LNCAP (cell line): ENCODE measurements around the gene ALOX5AP.

Experiments used
- TF ChIP-seq, protein P1 (sequence below): fragments of 450-650 bp; IDR thresholded peaks from 2 replicates; pipeline ENCODE4 v1.5.1; 2017; ENCODE audit warnings: mild to moderate bottlenecking

Gene ALOX5AP

DNA sequence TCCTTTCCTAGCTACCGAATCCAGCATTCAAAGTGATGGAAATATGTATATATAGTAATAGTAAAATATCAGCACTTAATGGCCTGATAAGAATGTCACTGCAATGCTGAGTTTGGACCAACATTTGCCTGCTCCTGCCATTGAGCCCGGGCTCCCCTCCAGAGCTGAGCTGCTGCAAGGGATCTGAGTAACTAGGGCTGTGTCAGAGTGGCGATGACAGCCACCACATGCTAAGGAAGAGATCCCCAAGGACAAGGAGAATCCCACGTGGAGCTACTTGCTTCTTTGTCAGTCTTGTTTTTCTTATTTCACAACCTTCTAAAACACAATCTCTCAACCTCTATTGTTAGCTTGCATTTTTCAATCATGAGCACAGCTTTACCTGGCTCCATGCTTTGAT, 19.5 kb upstream of the ALOX5AP start:
- TF ChIP-seq, protein P1, sequence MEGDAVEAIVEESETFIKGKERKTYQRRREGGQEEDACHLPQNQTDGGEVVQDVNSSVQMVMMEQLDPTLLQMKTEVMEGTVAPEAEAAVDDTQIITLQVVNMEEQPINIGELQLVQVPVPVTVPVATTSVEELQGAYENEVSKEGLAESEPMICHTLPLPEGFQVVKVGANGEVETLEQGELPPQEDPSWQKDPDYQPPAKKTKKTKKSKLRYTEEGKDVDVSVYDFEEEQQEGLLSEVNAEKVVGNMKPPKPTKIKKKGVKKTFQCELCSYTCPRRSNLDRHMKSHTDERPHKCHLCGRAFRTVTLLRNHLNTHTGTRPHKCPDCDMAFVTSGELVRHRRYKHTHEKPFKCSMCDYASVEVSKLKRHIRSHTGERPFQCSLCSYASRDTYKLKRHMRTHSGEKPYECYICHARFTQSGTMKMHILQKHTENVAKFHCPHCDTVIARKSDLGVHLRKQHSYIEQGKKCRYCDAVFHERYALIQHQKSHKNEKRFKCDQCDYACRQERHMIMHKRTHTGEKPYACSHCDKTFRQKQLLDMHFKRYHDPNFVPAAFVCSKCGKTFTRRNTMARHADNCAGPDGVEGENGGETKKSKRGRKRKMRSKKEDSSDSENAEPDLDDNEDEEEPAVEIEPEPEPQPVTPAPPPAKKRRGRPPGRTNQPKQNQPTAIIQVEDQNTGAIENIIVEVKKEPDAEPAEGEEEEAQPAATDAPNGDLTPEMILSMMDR: no peak

DNA sequence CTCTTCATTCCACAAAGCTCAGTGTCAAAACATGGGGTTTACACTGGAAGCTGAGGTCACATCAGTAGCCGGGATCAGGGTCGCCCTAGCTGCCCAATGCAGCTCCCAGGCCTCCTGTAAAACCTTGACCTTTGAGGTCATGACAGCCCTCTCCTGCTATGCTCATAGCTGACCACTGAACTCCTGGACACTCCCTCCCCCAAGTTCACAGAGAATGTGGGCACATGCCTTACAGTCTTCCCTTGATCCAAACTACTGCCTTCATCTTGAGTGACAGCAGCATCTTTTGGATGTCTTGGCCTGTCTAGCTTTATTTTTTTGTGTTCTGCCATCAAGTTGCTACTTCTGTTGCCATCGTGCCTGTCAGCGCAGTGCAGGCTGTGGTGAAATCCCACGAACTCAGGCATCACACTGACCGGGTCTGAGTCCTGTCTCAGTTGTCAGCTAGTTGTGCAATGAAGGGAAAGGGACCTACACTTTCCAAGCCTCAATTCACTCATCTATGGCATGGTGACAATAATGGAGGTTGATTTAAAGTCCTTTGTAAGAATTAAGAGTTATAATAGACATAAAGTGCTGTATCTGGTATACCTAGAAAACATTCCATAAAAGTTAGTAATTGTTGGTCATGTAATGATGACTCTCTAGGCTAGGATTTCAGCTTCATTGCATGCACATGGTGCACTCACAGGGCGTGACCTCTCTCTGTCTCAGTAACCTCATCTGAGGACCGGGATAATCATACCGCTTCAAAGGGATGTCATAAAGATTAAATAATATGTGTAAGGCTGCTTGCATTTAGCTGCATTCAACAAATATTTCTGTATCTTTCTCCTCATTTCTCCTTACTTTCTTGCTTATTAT, 16.4 kb upstream of the ALOX5AP start:
- TF ChIP-seq, protein P1: no peak

DNA sequence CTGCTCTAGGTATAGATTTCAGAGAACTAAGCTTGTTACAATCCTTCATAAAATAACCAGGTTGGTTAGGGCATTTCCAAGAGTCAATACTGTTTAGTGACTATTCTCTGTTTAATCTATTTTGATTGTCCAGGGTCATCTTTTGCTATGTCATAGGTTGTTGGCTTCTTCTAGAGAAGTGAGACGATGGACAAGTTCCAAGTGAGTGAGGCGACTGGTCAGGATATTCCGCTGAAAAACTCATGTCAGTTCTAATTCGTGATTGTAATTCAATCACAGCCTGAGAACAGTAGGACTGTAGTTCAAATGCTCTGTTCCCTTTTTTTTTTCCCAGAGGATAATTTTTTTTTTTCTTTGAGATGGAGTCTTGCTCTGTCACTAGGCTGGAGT, 15.8 kb upstream of the ALOX5AP start:
- TF ChIP-seq, protein P1: no peak

DNA sequence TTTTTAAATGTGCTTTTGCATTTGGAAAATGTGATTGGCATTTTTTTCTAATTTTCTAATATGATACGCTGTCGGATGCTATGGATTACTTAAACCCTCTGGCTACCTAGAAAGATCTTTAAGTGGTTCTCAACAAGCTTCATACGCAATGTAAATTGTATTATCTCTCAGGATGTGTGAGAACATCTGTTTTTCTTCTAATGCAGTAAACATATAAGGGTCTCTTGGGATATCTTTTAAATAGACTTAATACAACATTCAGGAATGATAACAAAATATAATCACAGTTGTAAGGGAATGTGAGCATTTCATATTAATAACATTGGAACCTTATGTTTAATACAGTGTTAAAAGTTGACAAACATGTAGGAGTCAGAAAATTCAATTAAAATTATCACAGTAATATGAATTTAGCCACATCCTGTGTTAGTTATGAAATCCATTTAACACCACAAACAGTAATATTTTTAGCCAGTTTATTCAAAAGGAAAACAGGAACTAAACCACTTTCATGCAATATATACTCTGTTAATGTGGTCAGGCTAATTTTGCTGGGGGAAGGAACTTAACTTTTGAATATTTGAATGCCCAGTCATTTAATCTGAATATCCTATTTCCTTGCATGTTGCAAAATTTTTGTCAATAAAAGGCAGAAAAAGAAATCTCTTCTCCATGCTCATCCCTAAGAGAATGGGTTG, 15.0 kb upstream of the ALOX5AP start:
- TF ChIP-seq, protein P1: no peak

DNA sequence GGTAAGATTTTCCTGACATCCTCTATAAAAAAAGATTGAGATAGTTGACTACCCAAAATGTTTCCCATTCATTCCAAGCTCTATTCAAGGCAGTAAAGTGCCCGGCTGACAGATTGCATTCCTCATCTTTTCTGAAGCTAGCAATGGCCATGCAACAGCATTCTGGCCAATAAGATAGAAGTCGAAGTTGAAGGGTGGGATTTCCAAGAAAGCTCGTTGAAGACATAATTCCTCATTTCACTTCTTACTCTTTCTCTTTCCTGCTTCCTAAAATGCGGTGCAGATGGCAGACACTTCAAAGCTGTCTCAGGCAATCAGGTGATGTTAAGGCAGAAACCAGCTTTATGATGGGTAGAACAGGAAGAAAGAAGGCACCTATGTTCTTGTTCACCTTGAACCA, 13.4 kb upstream of the ALOX5AP start:
- TF ChIP-seq, protein P1: no peak

DNA sequence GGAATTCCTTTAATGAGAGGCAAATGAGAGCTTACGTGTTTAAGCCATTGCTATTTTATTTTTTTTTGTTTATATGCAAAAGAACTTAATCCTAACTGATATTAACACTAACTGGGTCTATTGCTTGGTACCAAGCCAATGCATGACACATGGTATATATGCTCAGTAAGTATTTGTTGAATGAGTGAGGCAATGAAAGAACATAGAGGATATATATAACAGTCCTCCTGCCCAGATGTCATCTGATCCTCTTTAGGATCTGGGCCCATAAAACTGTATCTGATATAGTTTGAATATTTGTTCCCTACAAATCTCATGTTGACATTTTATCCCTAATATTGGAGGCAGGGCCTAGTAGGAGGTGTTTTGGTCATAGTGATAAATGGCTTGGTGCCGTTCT, 13.0 kb upstream of the ALOX5AP start:
- TF ChIP-seq, protein P1: no peak

DNA sequence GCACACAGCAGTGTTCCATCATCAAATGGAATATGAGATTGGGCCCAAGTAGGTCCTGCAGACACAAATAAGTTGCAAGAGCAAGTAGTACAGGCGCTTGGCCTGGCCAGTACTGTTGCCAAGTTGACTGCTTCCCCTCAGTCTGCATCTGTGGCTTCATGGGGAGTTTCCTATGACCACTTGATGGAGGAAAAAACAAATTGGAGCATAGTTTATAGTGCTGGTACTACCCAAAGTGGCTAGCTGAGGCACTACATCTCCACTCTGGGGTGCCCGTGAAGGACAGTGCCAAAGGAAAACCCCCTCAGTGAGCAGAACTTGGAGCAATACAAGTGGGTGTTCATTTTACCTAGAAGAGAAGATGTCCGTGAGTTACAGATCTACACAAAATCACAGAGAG, 10.6 kb upstream of the ALOX5AP start:
- TF ChIP-seq, protein P1: no peak
